Left lobe of liver (tissue), 2 donors: Measurements from ENCODE around the gene DEPDC1. TPM values are rescaled to one million over a fixed set of nuclear protein-coding genes. Genes with fewer than 3 reads are reported as not detected.
"Not testable (repeated sequence)": the region's sequence is repeated elsewhere in the genome, so short reads cannot be mapped to it uniquely, and the experiment has no call there.

Experiments
- ATAC-seq: fragments of 200-7000 bp; cut with Tn5 transposase; one replicate; pipeline ENCODE4 v1.9.1; 2020; ENCODE audit warnings: mild to moderate bottlenecking, moderate library complexity
- DNase-seq: peaks from one replicate; pipeline ENCODE4 v3.0.0-alpha.2; 2020; ENCODE audit warnings: low spot score
- total RNA-seq: library from RNA; stranded (reverse); gene quantifications from one replicate; pipeline ENCODE4 v1.2.1, GENCODE V29; 2021
- donor health status: DM: no; HTN: no; CAD: no; lungs with moderate emphysema.
- donor health status: DM: no; HTN: yes; CAD: no.

The DEPDC1 gene, protein sequence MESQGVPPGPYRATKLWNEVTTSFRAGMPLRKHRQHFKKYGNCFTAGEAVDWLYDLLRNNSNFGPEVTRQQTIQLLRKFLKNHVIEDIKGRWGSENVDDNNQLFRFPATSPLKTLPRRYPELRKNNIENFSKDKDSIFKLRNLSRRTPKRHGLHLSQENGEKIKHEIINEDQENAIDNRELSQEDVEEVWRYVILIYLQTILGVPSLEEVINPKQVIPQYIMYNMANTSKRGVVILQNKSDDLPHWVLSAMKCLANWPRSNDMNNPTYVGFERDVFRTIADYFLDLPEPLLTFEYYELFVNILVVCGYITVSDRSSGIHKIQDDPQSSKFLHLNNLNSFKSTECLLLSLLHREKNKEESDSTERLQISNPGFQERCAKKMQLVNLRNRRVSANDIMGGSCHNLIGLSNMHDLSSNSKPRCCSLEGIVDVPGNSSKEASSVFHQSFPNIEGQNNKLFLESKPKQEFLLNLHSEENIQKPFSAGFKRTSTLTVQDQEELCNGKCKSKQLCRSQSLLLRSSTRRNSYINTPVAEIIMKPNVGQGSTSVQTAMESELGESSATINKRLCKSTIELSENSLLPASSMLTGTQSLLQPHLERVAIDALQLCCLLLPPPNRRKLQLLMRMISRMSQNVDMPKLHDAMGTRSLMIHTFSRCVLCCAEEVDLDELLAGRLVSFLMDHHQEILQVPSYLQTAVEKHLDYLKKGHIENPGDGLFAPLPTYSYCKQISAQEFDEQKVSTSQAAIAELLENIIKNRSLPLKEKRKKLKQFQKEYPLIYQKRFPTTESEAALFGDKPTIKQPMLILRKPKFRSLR
- total RNA-seq: 0.25 TPM

DNA sequence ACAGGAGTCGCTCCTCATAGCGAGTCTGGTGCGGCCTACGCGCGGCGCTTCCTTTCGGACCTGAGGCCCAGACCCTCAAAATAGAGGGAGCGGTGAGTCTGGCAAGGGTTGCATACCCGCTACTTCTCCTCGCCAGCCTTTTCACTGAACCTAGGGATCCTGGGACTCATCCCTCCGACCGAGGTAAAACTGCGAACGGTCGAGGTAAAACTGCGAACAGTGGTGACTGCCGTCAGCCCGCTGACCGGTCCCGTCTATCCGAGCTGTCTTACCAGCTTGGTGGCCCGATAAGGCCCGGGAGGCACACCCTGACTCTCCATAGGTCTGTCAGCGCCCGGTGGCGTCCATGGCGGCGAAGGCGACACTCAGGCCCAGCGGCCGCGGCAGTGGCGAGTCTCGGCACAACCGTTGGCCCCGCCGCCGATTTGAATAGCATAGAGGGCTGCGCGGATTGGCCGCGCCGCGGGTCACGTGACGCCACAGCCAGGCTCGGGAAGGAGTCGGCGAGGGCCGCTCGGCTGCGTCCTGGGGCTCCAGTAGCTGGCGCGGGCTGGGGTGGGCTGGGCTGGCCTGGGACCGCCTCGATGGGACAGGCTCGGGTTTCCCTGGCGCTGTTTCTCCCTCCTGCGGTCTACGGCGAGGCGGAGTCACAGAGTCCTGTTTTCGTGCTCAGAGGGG, at the start of gene DEPDC1:
Gene DEPDC1, minus strand, starts transcription at position 403 of the 678 bp plus-strand sequence. Its CDS starts 83 bp downstream, at position 320.
- ATAC-seq (peak; percentile 99), DNase-seq (peak; percentile 94)

DNA sequence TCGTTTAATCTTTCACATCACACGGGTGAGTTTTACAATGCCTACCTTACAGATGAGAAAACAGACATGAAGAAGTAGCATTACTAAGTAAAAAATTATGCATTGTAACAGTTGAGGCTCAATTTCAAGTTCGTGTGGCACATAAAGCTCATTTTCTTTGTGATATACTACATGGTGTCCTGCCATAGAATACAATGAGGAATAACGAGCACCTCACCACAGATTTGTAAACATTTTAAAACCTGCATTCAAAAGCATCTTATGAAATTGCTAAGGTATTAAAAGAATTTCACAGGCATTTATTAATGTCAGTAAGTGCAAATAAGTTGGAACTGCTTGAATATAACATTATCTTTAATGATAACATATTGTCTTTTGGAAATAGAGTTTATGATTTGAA, 47.8 kb upstream of the DEPDC1 start:
- DNase-seq (no peak), ATAC-seq (no peak)

DNA sequence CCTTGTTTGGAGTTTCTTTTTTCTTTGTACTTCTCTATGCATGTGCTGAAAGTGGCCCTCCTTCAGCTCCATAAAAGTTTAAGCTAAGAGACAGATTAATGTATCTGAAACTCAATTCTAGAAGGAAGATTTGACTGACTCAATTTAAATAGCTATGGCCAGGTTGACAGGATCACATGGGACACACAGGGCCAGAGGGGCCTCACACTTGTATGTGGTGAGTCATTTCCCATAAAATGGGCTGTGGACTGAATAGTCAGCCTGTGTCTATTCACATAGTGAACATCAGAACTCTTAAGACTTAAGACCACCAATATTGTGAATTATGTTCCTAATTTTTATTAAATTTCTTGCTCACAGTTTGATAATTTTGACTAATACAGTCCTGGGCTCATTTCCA, 45.7 kb upstream of the DEPDC1 start:
- DNase-seq (no peak), ATAC-seq (no peak)

DNA sequence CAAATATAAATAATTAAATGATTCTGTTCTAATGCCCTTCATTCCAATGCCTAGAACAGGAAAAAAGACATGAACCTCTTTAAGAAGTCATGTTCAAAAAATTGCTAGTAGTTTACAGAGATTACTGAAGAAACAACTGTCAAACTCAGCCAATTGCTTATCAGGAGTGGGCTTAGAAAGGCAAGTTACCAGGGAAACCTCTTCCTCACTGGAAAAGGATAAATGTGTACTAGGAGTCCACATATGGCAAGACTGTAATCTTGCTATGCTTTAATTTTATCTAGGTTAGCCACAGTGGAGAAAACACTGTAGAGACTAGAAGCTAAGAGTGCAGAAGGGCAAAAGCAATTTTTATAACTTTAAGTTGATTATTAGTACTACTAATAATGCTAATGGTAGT, 42.1 kb upstream of the DEPDC1 start:
- ATAC-seq: no peak

DNA sequence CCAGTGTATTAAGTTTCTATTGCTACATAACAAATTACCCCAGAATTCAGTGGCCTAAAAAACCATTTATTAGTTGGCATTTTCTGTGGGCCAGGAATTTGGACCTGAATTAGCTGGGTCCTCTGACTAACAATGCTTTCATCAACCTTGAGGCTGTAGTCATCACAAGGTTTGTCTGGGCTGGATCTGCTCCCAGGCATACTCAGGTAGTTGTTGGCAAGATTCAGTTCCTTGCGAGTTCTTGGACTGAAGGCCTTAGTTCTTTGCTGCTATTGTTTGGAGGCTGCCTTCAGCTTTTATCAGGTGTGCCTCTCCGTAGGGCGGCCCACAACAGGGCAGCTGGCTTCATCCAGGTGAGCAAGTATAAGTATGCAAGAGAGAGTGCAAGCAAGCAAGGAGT, 31.4 kb upstream of the DEPDC1 start:
- no peak for ATAC-seq
- DNase-seq: no peak

More for the DNA sequence above, 42.1 kb upstream of the DEPDC1 start:
- DNase-seq: no peak

DNA sequence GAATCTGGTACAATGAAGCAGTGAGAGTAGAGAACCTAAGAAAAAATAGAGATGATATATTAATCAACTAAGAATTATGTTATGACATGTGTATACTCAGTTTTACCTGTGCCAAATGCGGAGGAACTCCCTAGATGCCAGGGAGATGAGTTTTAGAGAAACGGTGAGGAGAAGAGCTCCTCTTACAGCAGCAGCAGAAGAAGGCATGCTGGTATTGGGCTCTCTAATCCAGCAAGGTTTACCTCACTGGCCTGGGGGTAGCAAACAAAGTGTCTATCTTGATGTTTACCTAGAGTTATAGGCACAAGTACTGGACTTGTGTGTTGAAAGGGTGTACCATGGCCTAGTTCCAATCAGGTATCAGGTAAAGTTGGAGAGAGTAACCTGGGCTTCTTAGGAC, 28.9 kb upstream of the DEPDC1 start:
- no peak for DNase-seq
- ATAC-seq: no peak

DNA sequence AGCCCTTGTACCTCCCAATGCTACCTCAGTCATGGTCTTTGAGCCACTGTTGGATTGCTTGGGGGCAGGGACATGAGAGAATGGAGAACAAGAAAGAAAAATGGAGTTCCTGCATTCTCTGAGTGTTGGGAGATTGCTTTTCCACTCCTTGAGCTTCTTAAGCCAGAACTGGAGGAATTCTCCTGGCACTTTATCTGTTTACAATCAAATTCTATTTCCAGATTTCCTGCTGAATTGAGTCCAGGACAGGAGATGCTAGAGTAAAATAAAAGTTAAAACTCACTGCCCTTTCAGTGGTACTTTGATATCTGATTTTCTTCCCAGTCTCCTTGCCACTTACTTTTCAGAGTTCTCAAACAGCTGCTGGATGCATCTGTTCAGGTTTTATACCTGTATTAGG, 24.4 kb upstream of the DEPDC1 start:
- ATAC-seq (no peak), DNase-seq (no peak)

DNA sequence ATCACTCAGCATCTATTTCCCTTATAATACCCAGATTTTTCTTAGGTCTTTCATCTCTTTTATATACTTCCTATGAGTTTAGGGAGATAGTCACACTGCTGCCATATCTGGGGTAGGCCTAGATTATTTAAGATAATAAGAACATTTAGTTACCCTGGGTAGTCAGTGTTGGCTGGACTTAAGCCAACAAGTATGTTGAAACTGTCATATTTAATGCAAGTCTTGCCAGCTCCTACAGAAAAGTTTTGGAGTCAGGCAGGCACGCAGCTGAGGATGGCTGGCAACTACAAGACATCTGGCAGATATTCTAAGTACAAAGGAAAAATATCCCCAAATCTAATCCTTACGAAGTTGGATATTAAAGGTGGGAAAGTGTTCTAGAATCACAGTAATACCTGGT, 19.2 kb upstream of the DEPDC1 start:
- ATAC-seq: no peak
- DNase-seq: no peak

DNA sequence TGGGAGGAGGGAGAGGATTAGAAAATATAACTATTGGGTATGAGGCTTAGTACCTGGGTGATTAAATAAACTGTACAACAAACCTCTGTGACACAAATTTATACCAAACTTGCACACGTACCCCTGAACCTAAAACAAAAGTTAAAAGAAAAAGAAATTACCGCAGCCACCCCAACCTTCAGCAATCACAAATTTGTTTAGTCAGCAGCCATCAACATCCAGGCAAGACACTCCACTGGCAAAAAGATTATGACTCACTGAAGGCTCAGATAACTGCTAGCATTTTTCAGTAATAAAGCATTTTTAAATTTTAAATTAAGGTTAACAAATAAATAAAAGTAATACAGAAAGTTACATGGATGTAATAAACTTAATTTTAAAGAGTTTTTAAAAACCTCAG, 14.4 kb upstream of the DEPDC1 start:
- DNase-seq (no peak), ATAC-seq (no peak)

DNA sequence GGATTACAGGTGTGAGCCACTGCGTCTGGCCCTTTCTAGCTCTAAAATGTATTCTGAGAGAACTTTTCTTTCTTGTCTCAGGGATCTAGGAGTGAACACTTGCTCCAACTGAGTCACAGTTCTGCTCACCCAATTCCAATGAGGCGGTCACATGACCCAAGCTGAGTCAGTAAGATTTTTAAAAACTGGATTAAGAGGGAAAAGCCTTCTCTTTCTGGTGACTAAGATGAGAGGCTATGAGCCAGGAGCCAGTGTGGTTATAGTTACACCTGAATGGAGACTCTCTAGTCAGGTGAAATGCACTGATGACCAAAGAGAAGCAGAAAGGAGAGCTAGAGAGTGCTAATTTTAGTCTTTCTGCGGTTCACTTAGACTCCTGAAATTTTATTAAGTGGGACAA, 9.5 kb upstream of the DEPDC1 start:
- ATAC-seq: no peak
- DNase-seq: no peak

DNA sequence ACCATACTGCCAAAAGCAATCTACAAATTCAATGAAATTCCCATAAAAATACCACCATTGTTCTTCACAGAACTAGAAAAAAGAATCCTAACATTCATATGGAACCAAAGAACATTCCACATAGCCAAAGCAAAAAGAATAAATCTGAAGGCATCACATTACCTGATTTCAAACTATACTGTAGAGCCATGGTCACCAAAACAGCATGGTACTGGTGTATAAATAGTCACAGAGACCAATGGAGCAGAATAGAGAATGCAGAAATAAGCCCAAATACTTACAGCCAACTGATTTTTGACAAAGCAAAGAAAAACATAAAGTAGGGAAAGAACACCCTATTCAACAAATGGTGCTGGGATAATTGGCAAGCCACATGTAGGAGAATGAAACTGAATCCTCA, 6.2 kb upstream of the DEPDC1 start:
- DNase-seq (no peak), ATAC-seq (no peak)

DNA sequence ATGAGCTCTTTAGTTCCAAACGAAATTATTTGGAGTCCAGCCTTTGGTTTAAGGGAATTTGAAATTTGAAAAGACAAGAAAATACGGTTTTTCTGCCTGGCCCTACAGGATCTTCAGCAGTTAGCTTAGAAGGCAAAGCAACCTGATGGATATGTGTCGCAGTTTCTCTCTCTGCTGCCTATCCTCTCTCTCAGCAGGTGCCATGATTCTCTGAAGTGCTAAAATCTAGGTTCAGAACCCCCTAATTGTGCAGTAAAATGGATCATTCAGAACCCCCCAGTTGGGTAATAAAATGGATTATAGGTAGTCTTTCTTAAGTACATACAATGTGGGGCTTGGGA, 446 bp upstream of the DEPDC1 start:
- ATAC-seq (no peak), DNase-seq (no peak)

DNA sequence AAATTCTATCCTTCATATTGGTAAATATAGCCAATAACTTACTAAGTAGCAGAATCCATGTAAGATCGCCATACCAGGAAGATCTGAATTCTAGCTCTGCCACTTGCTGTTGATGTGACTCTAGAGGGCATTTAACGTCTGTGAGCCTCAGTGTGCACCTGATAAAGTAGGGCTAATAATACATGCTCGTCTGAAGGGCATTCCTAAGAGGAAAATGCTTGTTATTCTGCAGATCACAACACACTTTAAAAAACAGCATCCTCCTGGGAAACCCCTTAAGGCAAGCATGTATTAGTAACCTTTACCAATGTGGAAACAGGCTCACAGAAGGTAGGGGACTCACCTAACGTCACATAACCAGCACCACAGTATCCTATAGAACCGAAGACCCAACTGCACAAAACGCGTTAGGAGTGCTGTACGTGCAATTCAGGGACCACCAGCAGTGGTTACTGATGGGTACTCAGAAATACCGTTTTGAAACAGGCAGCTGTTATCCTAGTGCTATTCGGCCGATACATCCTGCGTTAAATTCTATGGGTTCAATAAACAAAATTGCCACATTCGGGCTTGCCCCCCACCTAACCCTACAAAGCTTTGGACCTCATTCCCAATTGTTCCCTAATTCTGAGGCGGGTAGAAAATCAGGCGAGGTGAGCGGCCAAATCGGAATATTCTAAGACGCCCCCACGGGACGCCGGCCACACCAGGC, 758 bp downstream of the DEPDC1 start:
- ATAC-seq (no peak), DNase-seq (no peak)

DNA sequence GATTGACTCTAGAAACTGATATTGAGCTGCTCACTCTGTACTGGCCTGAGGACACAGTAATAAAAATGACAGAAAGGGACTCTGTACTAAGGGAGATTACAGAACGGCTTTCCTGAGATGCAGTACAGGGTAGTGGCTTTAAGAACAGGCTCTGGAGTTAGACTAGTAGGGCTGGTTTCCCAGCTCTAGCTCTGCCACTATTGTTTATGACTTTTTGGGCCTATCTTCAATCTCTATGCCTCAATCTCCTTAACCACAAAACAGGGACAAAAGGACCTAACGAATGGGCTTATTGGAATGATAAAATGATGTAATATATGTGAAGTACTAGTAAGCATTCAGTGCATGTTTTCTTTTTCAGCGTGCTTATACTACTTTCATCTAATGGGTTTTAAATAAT, 1.4 kb downstream of the DEPDC1 start:
- ATAC-seq (no peak), DNase-seq (no peak)

DNA sequence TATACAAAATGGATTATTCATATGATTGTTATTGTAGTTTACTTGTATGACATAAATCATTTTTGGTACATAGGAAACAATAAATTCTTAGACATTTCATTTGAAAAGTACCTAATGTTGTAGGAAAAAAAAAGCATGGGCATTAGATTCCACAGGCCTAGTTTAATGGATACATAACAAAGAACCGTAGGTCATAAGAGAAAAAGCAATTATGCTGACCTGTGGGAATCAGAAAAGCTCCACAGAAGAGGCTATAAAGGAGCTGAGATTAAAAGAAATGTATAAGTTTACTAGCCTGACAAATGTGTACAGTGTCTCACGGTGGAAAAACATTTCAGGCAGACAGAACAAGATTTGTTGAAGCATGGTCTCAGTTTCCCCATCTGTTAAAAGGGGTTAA, 3.7 kb downstream of the DEPDC1 start:
- DNase-seq (no peak), ATAC-seq (no peak)

DNA sequence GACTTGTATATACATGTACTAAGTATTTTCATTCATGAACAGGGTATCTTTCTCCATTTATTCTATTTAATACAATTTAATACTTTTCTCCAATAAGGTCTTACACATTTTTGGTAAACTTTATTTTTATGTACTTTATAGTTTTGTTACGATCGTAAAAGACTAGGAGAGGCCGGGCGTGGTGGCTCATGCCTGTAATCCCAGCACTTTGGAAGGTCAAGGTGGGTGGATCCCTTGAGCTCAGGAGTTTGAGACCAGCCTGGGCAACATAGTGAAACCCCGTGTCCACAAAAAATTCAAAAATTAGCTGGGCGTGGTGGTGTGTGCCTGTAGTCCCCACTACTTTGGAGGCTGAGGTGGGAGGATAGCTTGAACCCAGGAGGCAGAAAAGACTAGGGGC, 4.6 kb downstream of the DEPDC1 start:
- ATAC-seq, DNase-seq: not testable (repeated sequence)

DNA sequence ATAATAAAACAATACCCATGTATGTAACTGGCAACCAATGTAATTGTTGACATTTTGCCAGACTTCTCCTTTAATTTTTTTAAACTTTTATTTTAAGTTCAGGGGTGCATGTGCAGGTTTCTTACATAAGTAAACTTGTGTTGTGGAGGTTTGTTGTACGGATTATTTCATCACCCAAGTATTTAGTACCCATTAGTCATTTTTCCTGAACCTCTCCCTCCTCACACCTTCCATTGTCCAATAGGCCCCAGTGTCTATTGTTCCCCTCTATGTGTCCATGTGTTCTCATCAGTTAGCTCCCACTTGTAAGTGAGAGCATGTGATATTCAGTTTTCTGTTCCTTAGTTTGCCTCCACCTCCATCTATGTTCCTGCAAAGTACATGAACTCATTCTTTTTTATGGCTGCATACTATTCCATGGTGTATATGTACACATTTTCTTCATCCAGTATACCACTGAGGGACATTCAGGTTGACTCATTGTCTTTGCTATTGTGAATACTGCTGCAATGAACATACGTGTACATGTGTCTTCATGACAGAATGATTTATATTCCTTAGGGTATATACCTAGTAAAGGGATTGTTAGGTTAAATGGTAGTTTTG, 6.7 kb downstream of the DEPDC1 start:
- no peak for DNase-seq
- ATAC-seq: no peak

DNA sequence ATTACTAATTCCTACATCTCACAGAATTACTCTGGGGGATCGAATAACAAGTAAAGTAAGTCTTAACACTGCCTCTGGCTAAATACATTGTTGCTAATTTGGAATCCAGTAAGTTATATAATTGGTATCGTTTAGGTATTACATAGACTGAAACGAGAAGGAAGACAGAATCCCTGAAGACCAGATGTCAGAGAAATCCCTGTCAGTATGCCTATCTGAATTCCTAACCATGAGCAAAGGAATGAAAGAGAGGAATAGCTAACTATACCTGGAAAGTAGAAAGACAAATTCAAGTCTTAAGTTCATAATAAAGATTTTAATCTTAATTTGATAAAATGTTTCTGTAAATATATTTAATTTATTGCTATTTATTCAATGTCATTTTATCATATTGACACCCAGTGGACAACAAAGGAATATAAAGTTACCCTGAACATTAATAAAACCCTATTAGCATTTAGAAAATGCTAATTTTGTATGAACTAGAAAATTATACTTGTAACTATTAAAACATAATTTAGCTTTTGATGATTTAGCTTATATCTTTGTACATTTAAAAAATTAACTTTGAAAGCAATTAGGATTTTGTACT, 11.4 kb downstream of the DEPDC1 start:
- no peak for ATAC-seq

DNA sequence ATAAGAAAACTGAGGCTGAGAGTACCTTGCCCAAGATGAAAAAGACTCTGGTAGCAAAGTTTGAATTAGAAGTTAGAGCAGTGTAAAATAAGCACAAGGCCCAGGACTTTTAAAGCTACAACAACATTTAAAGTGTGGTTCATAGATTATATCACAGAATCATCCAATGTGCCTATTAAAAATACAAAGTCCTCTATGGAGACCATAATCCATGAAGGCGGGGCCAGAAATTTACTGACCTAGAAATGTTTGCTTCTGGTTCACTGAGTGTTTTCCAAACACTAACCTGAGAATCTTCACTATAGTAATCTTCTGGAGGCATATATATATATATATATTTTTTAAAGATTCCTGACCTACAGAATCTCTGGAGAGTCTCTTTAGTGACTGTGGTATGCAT, 12.3 kb downstream of the DEPDC1 start:
- no peak for DNase-seq
- no peak for ATAC-seq

More for the DNA sequence above, 11.4 kb downstream of the DEPDC1 start:
- DNase-seq: no peak

DNA sequence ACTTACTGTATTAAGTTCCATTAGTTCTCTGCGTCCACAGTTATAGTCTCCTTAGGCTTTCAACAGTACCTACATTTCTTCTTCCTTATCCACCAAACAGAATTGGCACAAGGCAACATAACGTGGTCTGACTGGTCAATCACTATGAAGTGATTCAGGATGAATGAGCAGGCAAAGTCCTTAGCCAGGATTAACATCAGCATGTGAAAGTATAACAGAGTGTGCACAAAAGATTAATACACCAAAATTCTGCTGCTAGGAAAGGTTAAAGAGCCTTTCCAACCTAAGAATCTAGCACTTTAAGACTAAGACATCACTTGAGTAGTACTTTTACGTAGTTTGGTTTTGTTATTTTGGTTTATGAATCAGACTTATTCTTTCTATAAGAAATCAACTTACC, 15.8 kb downstream of the DEPDC1 start:
- no peak for ATAC-seq
- DNase-seq: no peak
